C4-2B (cell line): Measurements from ENCODE around the gene PRRC2A.

ENCODE experiments used
- CTCF ChIP-seq: fragments of 450-650 bp; conservative IDR thresholded peaks from 2 replicates; pipeline ENCODE4 v1.5.1; 2017; ENCODE audit warnings: mild to moderate bottlenecking
- ZFX ChIP-seq: fragments of 450-650 bp; IDR thresholded peaks from 2 replicates; pipeline ENCODE4 v1.6.1; 2017

GRCh38 chr6:31580807-31581433, 39.6 kb upstream of the PRRC2A start:
- peak; percentile 99 for TF ChIP-seq CTCF
- no peak for TF ChIP-seq ZFX
